ENCODE data around the gene HERC3.

DNA sequence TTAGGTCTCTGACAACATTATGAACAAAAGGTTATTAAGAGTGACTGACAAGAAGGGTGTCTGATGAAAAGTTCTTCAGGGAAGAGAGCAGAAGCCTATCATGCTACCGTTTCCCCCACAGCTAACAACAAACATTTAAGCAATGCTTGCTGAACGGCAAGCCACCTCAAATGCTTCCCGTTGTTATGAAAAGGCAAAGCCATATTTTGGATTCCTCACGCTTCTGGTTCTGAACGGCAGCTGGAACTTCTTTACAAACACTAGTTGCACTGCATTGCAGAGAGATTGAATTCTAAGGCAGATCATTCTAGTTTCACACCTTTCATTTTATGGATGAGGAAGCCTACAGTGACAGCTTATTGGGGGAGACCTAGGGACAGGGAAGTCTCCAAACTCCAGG, 153.9 kb downstream of the HERC3 start:
- TF ChIP-seq POLR2A (IDR thresholded peaks at IDR 0.05) (no peak), POLR2AphosphoS5 (IDR thresholded peaks at IDR 0.05) (no peak)

Measured in gastroesophageal sphincter (tissue), 2 donors.